ENCODE results near the gene CENPS. TPM values are rescaled to one million over a fixed set of nuclear protein-coding genes. Genes with fewer than 3 reads are reported as not detected.

CENPS gene
- total RNA-seq, 1 donor from 2014 or later = 17.6 TPM

GRCh38 chr1:10450156-10450814 lies 20.1 kb downstream of the CENPS start:
- H3K4me2 ChIP-seq = no peak overlapping the region
- H3K9me3 ChIP-seq (ENCODE audit: low read depth) = no peaks in the 10 kb centered on the region
- no peak for TF ChIP-seq CTCF (IDR thresholded peaks at IDR 0.05)
- Mint-ChIP-seq H3K36me3 (peaks cover 4% of the 10 kb centered on the region), H3K27me3 (ENCODE audit: insufficient read depth, low read depth) (peaks cover 5% of the 10 kb centered on the region), H3K4me1 (peaks cover 24% of the 10 kb centered on the region), H3K9me3 (no peaks in the 10 kb centered on the region), H3K4me3 (no peak overlapping the region), H3K27ac (peak overlapping the region; percentile 66)
- H2AFZ ChIP-seq (replicated peaks) = no peak overlapping the region
- no peaks in the 10 kb centered on the region for H3K27me3 ChIP-seq
- DNase-seq (ENCODE audit: low spot score) = no peak
- H3K36me3 ChIP-seq = no peaks in the 10 kb centered on the region
- no peak overlapping the region for H3K9ac ChIP-seq
- no peak overlapping the region for H3K4me3 ChIP-seq
- H3K79me2 ChIP-seq (ENCODE audit: low read depth) = no peaks in the 10 kb centered on the region
- peaks cover 5% of the 10 kb centered on the region for H3F3A ChIP-seq (ENCODE audit: low read depth)
- H4K20me1 ChIP-seq (ENCODE audit: low read depth) = no peaks in the 10 kb centered on the region
- H3K4me1 ChIP-seq = peaks cover 24% of the 10 kb centered on the region
- H3K27ac ChIP-seq = peak overlapping the region; percentile 41

- peaks cover 5% of the 10 kb centered on the region for H3K27me3 Mint-ChIP-seq (ENCODE audit: insufficient read depth, low read depth)
- no peak overlapping the region for H3K4me3 ChIP-seq
- H3K27me3 ChIP-seq = no peaks in the 10 kb centered on the region
- peaks cover 4% of the 10 kb centered on the region for H3K36me3 Mint-ChIP-seq
- DNase-seq (ENCODE audit: low spot score) = no peak
- peaks cover 24% of the 10 kb centered on the region for H3K4me1 Mint-ChIP-seq
- no peak for TF ChIP-seq EZH2 (IDR thresholded peaks at IDR 0.05)
- TF ChIP-seq CTCF (IDR thresholded peaks at IDR 0.05) = no peak
- TF ChIP-seq EZH2phosphoT487 (IDR thresholded peaks at IDR 0.05) = no peak
- H4K20me1 ChIP-seq (ENCODE audit: low read depth) = no peaks in the 10 kb centered on the region
- no peaks in the 10 kb centered on the region for H3K9me3 Mint-ChIP-seq
- peaks cover 24% of the 10 kb centered on the region for H3K4me1 ChIP-seq
- H3K4me3 Mint-ChIP-seq = no peak overlapping the region
- no peak overlapping the region for H2AFZ ChIP-seq (replicated peaks)
- H3K36me3 ChIP-seq = no peaks in the 10 kb centered on the region
- no peaks in the 10 kb centered on the region for H3K79me2 ChIP-seq (ENCODE audit: low read depth)
- H3K9me3 ChIP-seq (ENCODE audit: low read depth) = no peaks in the 10 kb centered on the region
- no peak overlapping the region for H3K27ac Mint-ChIP-seq
- H3F3A ChIP-seq (ENCODE audit: low read depth) = peaks cover 5% of the 10 kb centered on the region
- H3K27ac ChIP-seq = no peak overlapping the region
- no peak overlapping the region for H3K9ac ChIP-seq
- peak overlapping the region; percentile 28 for H3K4me2 ChIP-seq
These were observed 20.6 kb downstream of the CENPS start for GRCh38 chr1:10450836-10451235.

- H3K4me2 ChIP-seq = peak overlapping the region; percentile 28
- no peak overlapping the region for H3K27ac Mint-ChIP-seq
- no peaks in the 10 kb centered on the region for H3K27me3 ChIP-seq
- H3K79me2 ChIP-seq (ENCODE audit: low read depth) = no peaks in the 10 kb centered on the region
- H3F3A ChIP-seq (ENCODE audit: low read depth) = peaks cover 5% of the 10 kb centered on the region
- H3K9me3 ChIP-seq (ENCODE audit: low read depth) = no peaks in the 10 kb centered on the region
- H3K4me3 ChIP-seq = no peak overlapping the region
- H3K4me3 Mint-ChIP-seq = no peak overlapping the region
- peaks cover 24% of the 10 kb centered on the region for H3K4me1 ChIP-seq
- H3K9ac ChIP-seq = no peak overlapping the region
- peaks cover 24% of the 10 kb centered on the region for H3K4me1 Mint-ChIP-seq
- peaks cover 2% of the 10 kb centered on the region for H3K9me3 Mint-ChIP-seq
- no peaks in the 10 kb centered on the region for H3K36me3 ChIP-seq
- DNase-seq (ENCODE audit: low spot score) = peak; percentile 23
- peaks cover 5% of the 10 kb centered on the region for H3K27me3 Mint-ChIP-seq (ENCODE audit: insufficient read depth, low read depth)
- no peak overlapping the region for H2AFZ ChIP-seq (replicated peaks)
- H3K27ac ChIP-seq = no peak overlapping the region
- TF ChIP-seq EZH2 (IDR thresholded peaks at IDR 0.05) = no peak
- no peak for TF ChIP-seq CTCF (IDR thresholded peaks at IDR 0.05)
- no peak for TF ChIP-seq EZH2phosphoT487 (IDR thresholded peaks at IDR 0.05)
- no peaks in the 10 kb centered on the region for H4K20me1 ChIP-seq (ENCODE audit: low read depth)
- H3K36me3 Mint-ChIP-seq = peaks cover 7% of the 10 kb centered on the region
These were observed 21.1 kb downstream of the CENPS start for GRCh38 chr1:10451287-10451686.

Measured in neural progenitor cell (in vitro differentiated cells).